Mucosa of gallbladder (tissue), 1 donor: Measurements from ENCODE around the gene SH2D7. TPM values are rescaled to one million over a fixed set of nuclear protein-coding genes. Genes with fewer than 3 reads are reported as not detected.
A peak's percentile ranks its signal among the peaks of the same experiment; 100 is the strongest.

ENCODE experiments used
- DNase-seq: peaks from one replicate; pipeline ENCODE4 v3.0.0-alpha.2; 2020; ENCODE audit warnings: low spot score
- total RNA-seq: library from RNA; stranded (reverse); gene quantifications from one replicate; pipeline ENCODE4 v1.2.1, GENCODE V29; 2021
- donor health status: DM: no; HTN: no; CAD: no.

The SH2D7 gene
- total RNA-seq, 1 donor from 2014 or later = 2.3 TPM

DNA sequence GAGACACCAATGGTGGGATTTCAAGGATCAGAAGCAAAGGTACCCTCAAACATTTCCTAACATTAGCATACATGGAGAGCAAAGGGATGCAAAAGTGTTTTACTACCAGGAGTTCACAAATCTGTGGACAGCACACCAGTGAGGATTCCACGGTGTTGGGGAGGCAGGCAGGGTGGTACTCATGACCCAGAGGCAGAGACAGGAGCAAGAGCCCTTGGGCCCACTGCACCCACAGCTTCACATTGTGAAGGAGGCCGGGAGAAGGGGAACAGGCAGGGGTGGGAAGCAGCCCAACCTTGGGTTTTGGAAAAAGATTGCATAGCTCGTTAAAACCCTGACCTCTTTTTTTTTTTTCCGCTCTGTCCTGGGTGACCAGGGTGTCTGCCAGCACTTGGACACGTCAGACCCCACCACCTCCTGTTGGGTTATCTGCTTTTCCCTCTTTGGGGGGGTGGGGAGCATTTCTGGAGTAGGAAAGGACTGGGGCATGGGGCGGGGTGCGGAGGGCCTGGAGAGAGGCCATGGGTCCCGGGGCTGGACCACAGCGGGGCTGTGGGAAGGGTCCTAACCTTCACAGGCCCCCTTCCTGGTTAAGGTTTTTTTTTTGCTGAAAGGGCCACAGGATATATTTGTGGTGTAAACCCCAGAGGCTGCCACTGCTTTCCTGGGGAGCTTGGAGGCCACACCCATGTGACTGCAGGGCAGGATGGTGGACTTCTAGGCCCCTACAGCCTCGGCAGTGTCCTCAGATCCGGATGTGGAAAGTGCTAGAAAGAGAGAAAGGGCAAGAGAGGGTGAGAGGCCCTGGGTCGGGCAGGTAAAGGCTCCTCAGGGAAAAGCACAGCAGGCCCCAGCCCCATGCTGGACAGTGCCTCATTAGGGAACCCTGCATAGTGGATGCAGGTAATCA is 12.5 kb downstream of the SH2D7 start:
- DNase-seq = no peak

DNA sequence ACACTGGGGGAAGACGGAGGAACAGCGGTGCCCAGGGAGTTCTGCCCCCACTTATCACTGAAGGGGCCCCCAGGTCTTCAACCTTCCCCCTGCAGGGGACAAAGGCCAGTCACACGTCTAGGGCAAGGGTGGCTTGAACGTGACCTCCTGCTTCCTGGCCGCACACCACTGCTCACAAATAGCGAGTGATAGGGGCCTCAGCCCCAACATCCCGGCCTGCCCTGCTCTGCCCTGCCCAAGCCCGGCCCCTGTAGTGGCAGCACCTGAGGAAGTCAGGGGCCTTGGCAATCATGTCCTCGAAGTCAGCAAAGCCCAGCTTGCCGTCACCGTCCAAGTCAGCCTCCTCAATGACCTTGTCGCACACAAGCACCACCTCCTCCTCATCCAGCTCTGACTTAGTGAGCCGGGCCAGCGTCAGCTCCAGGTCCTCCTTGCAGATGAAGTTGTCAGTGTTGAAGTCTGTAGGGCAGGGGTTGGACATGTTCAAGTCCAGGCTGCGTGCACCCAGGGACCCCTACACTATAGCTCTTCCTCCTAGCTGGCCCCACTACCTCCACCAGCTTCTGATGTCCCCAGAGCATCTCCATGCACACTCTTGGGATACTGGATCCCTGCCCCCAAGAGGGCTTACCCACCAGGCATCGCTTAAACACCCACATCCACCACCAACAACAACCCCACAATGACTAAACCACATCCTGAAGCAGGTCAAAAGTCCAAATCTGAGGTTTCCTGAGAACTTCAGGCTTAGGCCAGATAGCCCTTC is 13.3 kb downstream of the SH2D7 start:
- no peak for DNase-seq

DNA sequence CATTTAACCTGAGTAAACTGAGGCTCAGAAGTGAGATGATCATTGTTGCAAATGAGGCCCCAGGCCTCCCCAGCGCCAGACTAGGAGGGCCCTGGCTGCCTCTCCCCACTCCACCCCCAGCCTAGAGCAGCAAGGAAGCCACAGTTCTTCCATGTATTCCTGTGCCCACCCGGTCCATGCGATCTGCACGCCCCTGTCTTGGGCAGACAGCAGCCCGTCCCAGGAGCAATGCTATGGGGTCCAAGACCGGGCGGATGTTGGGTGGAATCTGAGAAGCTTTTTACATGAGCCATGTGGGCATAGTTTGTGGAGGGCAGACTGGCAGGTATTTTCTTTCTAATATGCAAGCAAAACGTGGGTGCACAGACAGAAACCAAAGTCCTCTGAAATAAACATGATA is 15.1 kb downstream of the SH2D7 start:
- DNase-seq = no peak

DNA sequence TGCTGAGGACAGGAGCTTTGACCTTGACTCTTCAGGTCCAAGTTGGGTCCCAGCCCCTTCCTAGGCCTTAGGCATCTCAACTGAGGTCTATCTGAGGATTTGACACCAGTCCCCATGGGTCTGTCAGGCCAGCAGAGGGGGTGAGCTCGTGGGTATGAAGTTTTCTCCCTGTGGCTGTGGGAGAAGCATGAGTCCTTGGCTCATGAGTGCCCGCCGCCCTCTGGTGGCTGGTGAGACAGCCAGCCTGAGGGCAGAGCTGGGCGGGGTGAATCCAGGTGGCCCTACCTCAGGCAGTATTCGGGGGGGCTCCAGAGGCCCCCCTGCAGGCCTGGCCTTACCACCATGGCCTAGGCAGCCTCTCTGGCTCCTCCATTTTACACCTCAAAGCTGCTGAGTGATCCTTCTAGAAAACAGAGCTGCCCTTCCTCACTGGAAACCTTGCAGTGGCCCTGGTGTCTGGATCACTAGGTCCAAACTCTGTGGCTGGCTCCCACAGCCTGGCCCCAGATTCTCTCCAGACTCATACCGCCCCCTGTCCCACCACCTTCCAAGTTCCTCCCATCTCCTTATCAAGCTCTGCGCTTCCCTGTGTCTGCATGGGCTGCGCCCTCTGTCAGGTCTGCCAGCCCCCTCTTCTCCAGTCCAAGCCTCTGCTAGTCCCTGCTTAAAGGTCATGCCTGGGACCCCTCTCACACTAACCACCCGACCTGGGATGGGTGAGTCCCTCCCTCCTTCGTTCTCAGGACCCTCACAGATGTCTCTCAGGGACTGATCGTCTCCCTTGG is 16.1 kb downstream of the SH2D7 start:
- peak; percentile 83 for DNase-seq

GRCh38 chr15:78109156-78109555 is 16.8 kb downstream of the SH2D7 start:
- DNase-seq = no peak

- no peak for DNase-seq
Observed at GRCh38 chr15:78110096-78110495, 17.7 kb downstream of the SH2D7 start.

- no peak for DNase-seq
Observed at GRCh38 chr15:78110916-78111475, 18.6 kb downstream of the SH2D7 start.

DNA sequence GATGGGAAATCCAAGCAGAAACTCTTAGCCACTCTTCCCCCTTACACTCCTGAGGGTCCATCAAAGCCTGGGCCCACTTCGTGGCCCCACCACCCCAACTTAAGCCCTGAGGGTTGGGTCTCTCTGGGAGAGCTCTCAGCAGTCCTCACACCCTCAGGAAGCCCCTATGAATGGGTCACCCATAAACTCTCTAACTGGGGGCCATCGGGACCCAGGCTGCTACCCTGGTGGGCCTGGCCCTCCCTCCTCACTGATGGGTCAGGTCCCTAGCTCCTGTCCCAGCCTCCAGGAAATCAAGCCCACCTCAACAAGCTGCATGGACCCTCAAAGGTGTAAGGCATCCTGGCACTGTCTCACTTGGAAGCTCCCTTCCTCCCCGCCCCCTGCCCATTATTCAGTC is 19.4 kb downstream of the SH2D7 start:
- DNase-seq = no peak

- no peak for DNase-seq
Observed at GRCh38 chr15:78112551-78112950, 20.2 kb downstream of the SH2D7 start.

GRCh38 chr15:78120523-78120922 is 28.2 kb downstream of the SH2D7 start:
- DNase-seq = no peak

GRCh38 chr15:78125267-78125666 is 32.9 kb downstream of the SH2D7 start:
- DNase-seq = no peak

- no peak for DNase-seq
Observed at GRCh38 chr15:78127882-78128281, 35.5 kb downstream of the SH2D7 start.

- DNase-seq = no peak
Observed at GRCh38 chr15:78129077-78129750, 36.9 kb downstream of the SH2D7 start.

- no peak for DNase-seq
Observed at GRCh38 chr15:78129751-78130287, 37.5 kb downstream of the SH2D7 start.

GRCh38 chr15:78130466-78131294 is 38.3 kb downstream of the SH2D7 start:
- no peak for DNase-seq

DNA sequence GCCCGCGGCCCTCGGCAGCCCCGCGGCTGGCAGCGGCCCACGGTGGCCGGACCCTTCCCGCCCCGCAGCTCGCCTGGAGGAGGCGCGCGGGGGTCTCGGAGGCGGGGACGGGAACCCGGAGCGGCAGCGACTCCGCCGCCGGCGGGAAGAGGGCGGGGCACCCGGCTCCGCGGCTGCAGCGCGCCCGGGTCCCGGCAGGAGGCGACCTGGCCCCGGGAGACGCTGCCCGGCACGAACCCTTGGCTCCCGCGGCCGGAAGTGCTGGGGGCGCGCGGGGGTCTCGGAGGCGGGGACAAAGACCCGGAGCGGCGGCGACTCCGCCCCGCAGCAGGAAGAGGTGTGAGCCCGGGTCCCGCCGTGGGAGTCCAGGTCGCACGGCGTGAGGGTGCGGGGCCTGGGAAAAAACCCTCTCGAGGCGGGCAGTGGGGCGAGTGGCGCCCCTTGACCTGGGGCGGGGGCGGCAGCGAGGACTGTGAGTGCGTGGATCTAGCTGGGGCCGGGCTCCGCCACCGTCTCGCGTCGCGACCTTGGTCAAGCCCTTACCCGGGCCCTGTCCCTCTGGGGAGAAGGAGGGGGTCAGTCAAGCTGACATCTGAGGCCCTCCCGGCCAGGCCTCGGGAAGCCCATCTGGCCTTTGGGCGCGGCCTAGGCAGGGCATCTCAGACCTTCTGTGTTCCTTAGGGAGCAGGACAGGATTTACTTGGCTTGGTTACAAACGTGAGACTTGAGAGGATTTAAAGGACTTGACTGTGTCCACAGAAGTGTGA is 39.1 kb downstream of the SH2D7 start, which contains the start of gene CIB2:
Gene CIB2, minus strand, starts transcription at position 151 of the 767 bp plus-strand sequence. CDS start 230 bp downstream, outside the sequence.
- DNase-seq = peak; percentile 55

GRCh38 chr15:78133801-78134200 is 41.4 kb downstream of the SH2D7 start:
- DNase-seq = no peak

GRCh38 chr15:78139578-78139977 is 47.2 kb downstream of the SH2D7 start:
- no peak for DNase-seq

DNA sequence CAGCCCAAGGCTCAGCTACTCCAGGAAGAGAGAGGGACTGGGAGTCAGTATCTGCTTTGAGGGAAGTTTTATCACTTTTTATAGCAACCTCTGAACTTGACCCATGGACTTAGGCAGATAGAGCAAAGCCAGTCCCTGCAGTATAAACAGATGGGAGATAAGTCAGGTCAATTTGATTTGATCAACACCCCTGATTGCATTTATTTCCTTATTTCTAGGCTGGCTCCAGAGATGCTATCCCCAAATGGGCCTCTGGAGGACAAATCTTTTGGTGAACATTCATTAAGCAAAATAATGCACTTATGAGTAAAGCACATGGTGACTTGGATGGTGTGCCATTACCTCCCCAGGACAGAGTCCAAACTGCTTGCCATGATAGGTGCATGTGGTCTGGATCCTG is 47.9 kb downstream of the SH2D7 start:
- DNase-seq = no peak
